Stimulated activated CD8-positive, alpha-beta memory T cell treated with anti-CD3 and anti-CD28 coated beads, Interleukin-7, amount 100 ng/mL, for 4 hours (primary cell): ENCODE measurements around the gene XDH.
A peak's percentile ranks its signal among the peaks of the same experiment; 100 is the strongest.

ENCODE experiments used
- DNase-seq, 2 donors: peaks; one replicate each; pipeline ENCODE4 v3.0.0-alpha.2; 2020; ENCODE audit warnings: low read depth in 2 of 2

XDH gene

GRCh38 chr2:31414601-31415241, at the start of gene XDH:
Gene XDH (minus strand): TSS chr2:31414742. CDS start chr2:31414666, 76 bp downstream.
- DNase-seq: no peak

GRCh38 chr2:31457651-31458050, 43.1 kb upstream of the XDH start:
- no peak for DNase-seq

- DNase-seq: no peak
Observed at GRCh38 chr2:31446848-31447247, 32.3 kb upstream of the XDH start.

GRCh38 chr2:31442376-31442775, 27.8 kb upstream of the XDH start:
- DNase-seq: no peak

- no peak for DNase-seq
Observed at GRCh38 chr2:31440764-31441163, 26.2 kb upstream of the XDH start.

GRCh38 chr2:31434911-31435310, 20.4 kb upstream of the XDH start:
- DNase-seq: no peak

GRCh38 chr2:31433541-31433940, 19.0 kb upstream of the XDH start:
- no peak for DNase-seq

GRCh38 chr2:31430439-31431165, 16.1 kb upstream of the XDH start:
- no peak for DNase-seq

GRCh38 chr2:31429759-31430438, 15.4 kb upstream of the XDH start:
- peak in 1 of 2 donors; percentile 2 for DNase-seq

GRCh38 chr2:31429040-31429439, 14.5 kb upstream of the XDH start:
- no peak for DNase-seq

- no peak for DNase-seq
Observed at GRCh38 chr2:31428001-31428418, 13.5 kb upstream of the XDH start.

GRCh38 chr2:31426096-31426495, 11.6 kb upstream of the XDH start:
- DNase-seq: no peak

GRCh38 chr2:31421634-31422033, 7.1 kb upstream of the XDH start:
- no peak for DNase-seq

- DNase-seq: no peak
Observed at GRCh38 chr2:31420936-31421335, 6.4 kb upstream of the XDH start.

- DNase-seq: no peak
Observed at GRCh38 chr2:31419386-31419785, 4.8 kb upstream of the XDH start.

- DNase-seq: no peak
Observed at GRCh38 chr2:31415421-31415820, 879 bp upstream of the XDH start.

- DNase-seq: no peak
Observed at GRCh38 chr2:31413862-31414550, 536 bp downstream of the XDH start.

- no peak for DNase-seq
Observed at GRCh38 chr2:31413025-31413424, 1.5 kb downstream of the XDH start.

- DNase-seq: no peak
Observed at GRCh38 chr2:31411771-31412170, 2.8 kb downstream of the XDH start.

GRCh38 chr2:31406593-31407385, 7.8 kb downstream of the XDH start:
- no peak for DNase-seq

GRCh38 chr2:31404827-31405226, 9.7 kb downstream of the XDH start:
- no peak for DNase-seq

- DNase-seq: no peak
Observed at GRCh38 chr2:31404302-31404701, 10.2 kb downstream of the XDH start.
